Measurements from ENCODE around the gene SYNRG.

Gene SYNRG

DNA sequence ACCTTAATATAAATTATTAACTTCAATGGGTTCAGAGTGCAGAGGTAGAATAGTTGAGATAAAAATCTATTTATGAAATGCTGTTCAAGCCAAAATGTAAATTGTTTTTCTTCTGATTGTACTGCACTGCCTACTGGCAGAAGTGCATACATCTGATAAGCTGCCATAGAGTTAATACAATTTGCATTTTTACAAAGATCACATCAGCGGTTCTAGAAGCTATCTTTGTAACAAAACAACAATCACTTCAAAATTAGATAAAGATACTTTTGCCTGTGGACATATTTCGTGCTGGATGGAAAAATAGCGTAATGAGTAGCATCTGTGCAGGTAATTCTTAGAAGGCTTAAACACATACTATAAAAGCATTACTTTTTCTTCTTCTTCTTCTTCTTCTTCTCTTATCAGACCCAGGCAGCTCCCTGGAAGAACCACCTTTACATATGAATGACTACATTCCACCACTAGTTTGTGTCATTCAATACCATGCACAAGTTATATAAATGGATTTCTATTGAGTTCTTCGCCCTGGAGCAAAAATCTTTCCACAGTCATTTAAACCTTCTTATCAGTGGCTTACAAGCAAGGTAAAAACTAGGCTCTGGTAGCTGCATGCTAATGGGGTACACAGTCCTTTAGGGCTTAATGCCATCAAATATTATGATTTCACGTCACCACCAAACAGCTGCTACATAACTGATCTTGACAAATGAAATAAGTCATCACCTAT is 47.0 kb downstream of the SYNRG start:
- in situ Hi-C loops (cut with HindIII; ENCODE audit: low sequenced_read_pairs): no loop called here
- TF ChIP-seq, protein P1, sequence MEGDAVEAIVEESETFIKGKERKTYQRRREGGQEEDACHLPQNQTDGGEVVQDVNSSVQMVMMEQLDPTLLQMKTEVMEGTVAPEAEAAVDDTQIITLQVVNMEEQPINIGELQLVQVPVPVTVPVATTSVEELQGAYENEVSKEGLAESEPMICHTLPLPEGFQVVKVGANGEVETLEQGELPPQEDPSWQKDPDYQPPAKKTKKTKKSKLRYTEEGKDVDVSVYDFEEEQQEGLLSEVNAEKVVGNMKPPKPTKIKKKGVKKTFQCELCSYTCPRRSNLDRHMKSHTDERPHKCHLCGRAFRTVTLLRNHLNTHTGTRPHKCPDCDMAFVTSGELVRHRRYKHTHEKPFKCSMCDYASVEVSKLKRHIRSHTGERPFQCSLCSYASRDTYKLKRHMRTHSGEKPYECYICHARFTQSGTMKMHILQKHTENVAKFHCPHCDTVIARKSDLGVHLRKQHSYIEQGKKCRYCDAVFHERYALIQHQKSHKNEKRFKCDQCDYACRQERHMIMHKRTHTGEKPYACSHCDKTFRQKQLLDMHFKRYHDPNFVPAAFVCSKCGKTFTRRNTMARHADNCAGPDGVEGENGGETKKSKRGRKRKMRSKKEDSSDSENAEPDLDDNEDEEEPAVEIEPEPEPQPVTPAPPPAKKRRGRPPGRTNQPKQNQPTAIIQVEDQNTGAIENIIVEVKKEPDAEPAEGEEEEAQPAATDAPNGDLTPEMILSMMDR (IDR thresholded peaks at IDR 0.05; ENCODE audit: low read depth, low read length): no peak

DNA sequence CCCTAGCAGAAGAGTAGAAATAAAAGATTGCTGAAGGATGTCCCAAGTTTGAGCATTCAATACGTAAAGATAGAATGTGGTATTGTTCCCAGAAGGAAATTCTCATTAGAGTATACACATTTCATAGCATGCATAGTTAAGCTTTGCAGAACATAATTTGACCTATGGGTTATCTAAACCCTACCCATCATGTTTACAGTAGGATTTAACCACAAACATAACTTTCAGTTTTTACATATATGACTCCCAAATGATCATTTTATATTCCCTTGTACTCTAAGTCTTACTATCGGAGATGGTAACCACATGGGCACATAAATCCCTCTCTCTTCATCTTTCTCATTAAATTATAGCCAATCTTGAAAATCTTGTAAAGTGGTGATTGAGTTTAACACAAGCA is 50.9 kb downstream of the SYNRG start:
- in situ Hi-C loops (cut with HindIII; ENCODE audit: low sequenced_read_pairs): no loop called here
- TF ChIP-seq, protein P1 (IDR thresholded peaks at IDR 0.05; ENCODE audit: low read depth, low read length): no peak
- no peak overlapping the region for H3K4me3 ChIP-seq (ENCODE audit: low read depth, low read length)
- DNase-seq (ENCODE audit: low read depth, low spot score): no peak

More for the DNA sequence above, 47.0 kb downstream of the SYNRG start:
- DNase-seq (ENCODE audit: low read depth, low spot score): no peak
- no peak overlapping the region for H3K4me3 ChIP-seq (ENCODE audit: low read depth, low read length)

DNA sequence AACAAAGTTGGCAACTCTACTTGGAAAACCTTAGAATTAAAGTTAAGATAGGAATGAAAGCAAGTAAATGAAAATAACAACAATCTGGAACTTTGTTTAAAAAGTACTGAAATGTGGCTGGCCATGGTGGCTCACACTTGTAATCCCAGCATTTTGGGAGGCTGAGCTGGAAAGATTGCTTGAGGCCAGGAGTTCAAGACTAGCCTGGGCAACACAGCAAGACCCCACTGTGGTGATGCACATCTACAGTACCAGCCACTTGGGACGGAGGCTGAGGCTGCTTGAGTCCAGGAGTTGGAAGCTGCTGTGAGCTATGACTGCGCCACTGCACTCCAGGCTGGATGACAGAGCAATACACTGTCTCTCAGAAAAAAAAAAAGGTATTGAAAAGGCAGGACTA is 51.7 kb downstream of the SYNRG start:
- in situ Hi-C loops (cut with HindIII; ENCODE audit: low sequenced_read_pairs): no loop called here
- TF ChIP-seq, protein P1 (IDR thresholded peaks at IDR 0.05; ENCODE audit: low read depth, low read length): no peak
- DNase-seq (ENCODE audit: low read depth, low spot score): no peak
- H3K4me3 ChIP-seq (ENCODE audit: low read depth, low read length): no peak overlapping the region

DNA sequence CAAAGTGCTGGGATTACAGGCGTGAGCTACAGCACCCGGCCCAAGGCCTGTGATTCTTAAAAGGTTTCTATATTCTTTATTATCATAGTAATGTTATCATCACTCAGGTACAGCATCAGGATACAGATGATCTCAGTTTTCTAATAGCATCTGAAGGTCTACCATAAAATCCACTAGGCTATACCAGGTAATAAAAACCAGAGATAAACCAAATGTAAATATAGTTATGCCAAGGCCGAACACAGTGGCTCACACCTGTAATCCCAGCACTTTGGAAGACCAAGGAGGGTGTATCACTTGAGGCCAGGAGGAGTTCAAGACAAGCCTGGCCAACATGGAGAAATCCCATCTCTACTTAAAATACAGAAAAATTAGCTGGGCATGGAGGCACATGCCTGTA is 53.8 kb downstream of the SYNRG start:
- TF ChIP-seq, protein P1 (IDR thresholded peaks at IDR 0.05; ENCODE audit: low read depth, low read length): no peak
- DNase-seq (ENCODE audit: low read depth, low spot score): no peak
- in situ Hi-C loops (cut with HindIII; ENCODE audit: low sequenced_read_pairs): no loop called here
- H3K4me3 ChIP-seq (ENCODE audit: low read depth, low read length): no peak overlapping the region

DNA sequence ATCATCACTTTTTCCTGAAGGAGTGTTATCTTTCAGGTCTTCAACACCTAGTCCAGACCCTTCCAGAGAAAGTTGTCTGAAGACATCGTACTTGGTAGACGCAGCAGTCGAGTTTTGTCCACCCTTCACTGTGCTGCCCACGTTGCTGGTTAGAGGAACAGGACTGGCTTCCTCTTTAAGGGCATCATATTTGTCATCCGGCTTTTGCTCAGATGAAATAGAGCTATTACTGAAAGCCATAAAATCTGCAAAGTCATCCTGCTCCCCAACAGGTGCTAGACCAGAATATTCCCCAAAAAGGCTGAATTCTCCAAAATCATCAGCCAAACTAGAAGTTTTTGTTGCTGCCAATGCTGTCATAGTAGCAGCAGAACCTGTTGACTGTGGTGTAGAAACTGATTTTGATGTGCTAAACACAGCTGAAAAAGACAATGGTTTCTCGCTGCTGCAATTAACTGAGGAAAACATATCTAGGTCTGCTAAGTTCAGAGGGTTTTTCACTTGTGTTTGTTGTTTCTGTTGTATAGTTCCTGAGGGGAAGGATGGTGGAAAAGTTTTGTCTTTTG is 55.7 kb downstream of the SYNRG start:
- TF ChIP-seq, protein P1 (IDR thresholded peaks at IDR 0.05; ENCODE audit: low read depth, low read length): no peak
- in situ Hi-C loops (cut with HindIII; ENCODE audit: low sequenced_read_pairs): no loop called here
- H3K4me3 ChIP-seq (ENCODE audit: low read depth, low read length): no peak overlapping the region
- no peak for DNase-seq (ENCODE audit: low read depth, low spot score)

DNA sequence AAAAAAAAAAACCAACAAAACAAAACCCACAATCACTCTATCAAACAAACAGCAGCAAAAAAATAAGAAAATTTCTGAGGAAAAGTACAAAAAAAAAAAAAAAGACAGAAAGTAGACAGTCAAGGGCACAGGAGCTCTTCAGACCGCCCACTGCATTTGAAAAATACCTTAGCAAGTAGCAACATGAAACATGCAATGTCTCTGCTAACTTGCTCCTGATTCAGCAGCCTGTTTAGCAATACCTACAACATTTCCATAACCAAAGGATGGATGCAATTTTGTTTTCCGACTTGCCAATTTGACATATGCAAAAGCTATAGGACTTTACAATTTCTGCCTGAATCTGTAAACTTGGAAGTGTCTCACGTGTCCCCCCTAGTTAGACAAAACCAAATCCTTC is 57.4 kb downstream of the SYNRG start:
- TF ChIP-seq, protein P1 (IDR thresholded peaks at IDR 0.05; ENCODE audit: low read depth, low read length): no peak
- in situ Hi-C loops (cut with HindIII; ENCODE audit: low sequenced_read_pairs): no loop called here
- H3K4me3 ChIP-seq (ENCODE audit: low read depth, low read length): no peak overlapping the region
- no peak for DNase-seq (ENCODE audit: low read depth, low spot score)
